ENCODE results near the gene HMCN1.

GRCh38 chr1:185716095-185716494, 18.1 kb upstream of the HMCN1 start:
- TF ChIP-seq POLR2AphosphoS5 (IDR thresholded peaks at IDR 0.05) (no peak), CTCF (IDR thresholded peaks at IDR 0.05; ENCODE audit: poor library complexity, severe bottlenecking) (no peak), EZH2 (IDR thresholded peaks at IDR 0.05; ENCODE audit: borderline replicate concordance, insufficient read depth, low read length, poor library complexity, severe bottlenecking) (no peak), EP300 (conservative IDR thresholded peaks at IDR 0.05; ENCODE audit: poor library complexity, severe bottlenecking) (no peak), RAD21 (conservative IDR thresholded peaks at IDR 0.05) (no peak), REST (IDR thresholded peaks at IDR 0.05; ENCODE audit: borderline replicate concordance) (no peak), SMC3 (conservative IDR thresholded peaks at IDR 0.05; ENCODE audit: poor library complexity) (no peak), TAF1 (IDR thresholded peaks at IDR 0.05; ENCODE audit: low read depth) (no peak), MXI1 (conservative IDR thresholded peaks at IDR 0.05; ENCODE audit: poor library complexity, severe bottlenecking) (no peak)
